Measurements from ENCODE around the gene RNH1.
A peak's percentile ranks its signal among the peaks of the same experiment; 100 is the strongest.
"Not testable (repeated sequence)": the region's sequence is repeated elsewhere in the genome, so short reads cannot be mapped to it uniquely, and the experiment has no call there.

The RNH1 gene

GRCh38 chr11:526192-526591 lies 19.1 kb upstream of the RNH1 start:
- no peak for DNase-seq

GRCh38 chr11:521177-521688 lies 14.2 kb upstream of the RNH1 start:
- in situ Hi-C loops (cut with MboI; ENCODE audit: low pct_unique_long_range_greater_than_20kb, low sequenced_read_pairs), result no loop called here
- no peak for DNase-seq

More at GRCh38 chr11:526192-526591, 19.1 kb upstream of the RNH1 start:
- in situ Hi-C loops (cut with MboI; ENCODE audit: low pct_unique_long_range_greater_than_20kb, low sequenced_read_pairs), result no loop called here

GRCh38 chr11:520428-521176 lies 13.6 kb upstream of the RNH1 start:
- in situ Hi-C loops (cut with MboI; ENCODE audit: low pct_unique_long_range_greater_than_20kb, low sequenced_read_pairs), result no loop called here
- DNase-seq, result peak; percentile 34

GRCh38 chr11:518463-519202 lies 11.6 kb upstream of the RNH1 start:
- in situ Hi-C loops (cut with MboI; ENCODE audit: low pct_unique_long_range_greater_than_20kb, low sequenced_read_pairs), result no loop called here
- DNase-seq, result peak; percentile 97

- DNase-seq; in situ Hi-C loops (cut with MboI; ENCODE audit: low pct_unique_long_range_greater_than_20kb, low sequenced_read_pairs): not testable (repeated sequence)
Observed at GRCh38 chr11:516918-517685, 10.1 kb upstream of the RNH1 start.

GRCh38 chr11:516400-516799 lies 9.4 kb upstream of the RNH1 start:
- DNase-seq, result no peak
- in situ Hi-C loops (cut with MboI; ENCODE audit: low pct_unique_long_range_greater_than_20kb, low sequenced_read_pairs), result no loop called here

- DNase-seq, result no peak
- in situ Hi-C loops (cut with MboI; ENCODE audit: low pct_unique_long_range_greater_than_20kb, low sequenced_read_pairs), result no loop called here
Observed at GRCh38 chr11:515131-515530, 8.1 kb upstream of the RNH1 start.

- in situ Hi-C loops (cut with MboI; ENCODE audit: low pct_unique_long_range_greater_than_20kb, low sequenced_read_pairs), result no loop called here
- DNase-seq, result no peak
Observed at GRCh38 chr11:514606-515005, 7.6 kb upstream of the RNH1 start.

GRCh38 chr11:512761-513595 lies 5.9 kb upstream of the RNH1 start:
- no peak for DNase-seq
- in situ Hi-C loops (cut with MboI; ENCODE audit: low pct_unique_long_range_greater_than_20kb, low sequenced_read_pairs), result no loop called here

- in situ Hi-C loops (cut with MboI; ENCODE audit: low pct_unique_long_range_greater_than_20kb, low sequenced_read_pairs), result no loop called here
- no peak for DNase-seq
Observed at GRCh38 chr11:508956-509355, 1.9 kb upstream of the RNH1 start.

GRCh38 chr11:507727-508515 lies 879 bp upstream of the RNH1 start:
- in situ Hi-C loops (cut with MboI; ENCODE audit: low pct_unique_long_range_greater_than_20kb, low sequenced_read_pairs), result no loop called here
- DNase-seq, result no peak

- in situ Hi-C loops (cut with MboI; ENCODE audit: low pct_unique_long_range_greater_than_20kb, low sequenced_read_pairs), result no loop called here
- peak; percentile 93 for DNase-seq
Observed at GRCh38 chr11:506238-506994, 626 bp downstream of the RNH1 start.

GRCh38 chr11:504994-505344 lies 2.1 kb downstream of the RNH1 start:
- in situ Hi-C loops (cut with MboI; ENCODE audit: low pct_unique_long_range_greater_than_20kb, low sequenced_read_pairs), result no loop called here
- DNase-seq, result no peak

GRCh38 chr11:504053-504993 lies 2.7 kb downstream of the RNH1 start:
- in situ Hi-C loops (cut with MboI; ENCODE audit: low pct_unique_long_range_greater_than_20kb, low sequenced_read_pairs), result no loop called here
- no peak for DNase-seq

- no peak for DNase-seq
- in situ Hi-C loops (cut with MboI; ENCODE audit: low pct_unique_long_range_greater_than_20kb, low sequenced_read_pairs), result no loop called here
Observed at GRCh38 chr11:503179-503981, 3.7 kb downstream of the RNH1 start.
